Right kidney (tissue), 9 donors: Measurements from ENCODE around the gene ANTXR1.

Source experiments
- DNase-seq: peaks from one replicate; pipeline ENCODE4 v3.0.0-alpha.2; 2016
- long read RNA-seq, 8 donors: transcript quantifications; one replicate each; lab custom pipeline, GENCODE V29; 2026

Gene ANTXR1
- long read RNA-seq, donor 1, full-length matches to known transcripts, result 1 of 6 reads
- long read RNA-seq, donor 1, partial matches to known transcripts, result 5 of 6 reads
- long read RNA-seq, donor 1, other reads (novel, unspliced or antisense), result 0 of 6 reads
- long read RNA-seq, donor 2, full-length matches to known transcripts, result 2 of 2 reads
- long read RNA-seq, donor 2, partial matches to known transcripts, result 0 of 2 reads
- long read RNA-seq, donor 2, other reads (novel, unspliced or antisense), result 0 of 2 reads
- long read RNA-seq, donor 3, full-length matches to known transcripts, result 3 of 3 reads
- long read RNA-seq, donor 3, partial matches to known transcripts, result 0 of 3 reads
- long read RNA-seq, donor 3, other reads (novel, unspliced or antisense), result 0 of 3 reads
- long read RNA-seq, donor 4, full-length matches to known transcripts, result 4 of 4 reads
- long read RNA-seq, donor 4, partial matches to known transcripts, result 0 of 4 reads
- long read RNA-seq, donor 4, other reads (novel, unspliced or antisense), result 0 of 4 reads
- long read RNA-seq, donor 5, full-length matches to known transcripts, result 8 of 8 reads
- long read RNA-seq, donor 5, partial matches to known transcripts, result 0 of 8 reads
- long read RNA-seq, donor 5, other reads (novel, unspliced or antisense), result 0 of 8 reads
- long read RNA-seq, donor 6, full-length matches to known transcripts, result 8 of 8 reads
- long read RNA-seq, donor 6, partial matches to known transcripts, result 0 of 8 reads
- long read RNA-seq, donor 6, other reads (novel, unspliced or antisense), result 0 of 8 reads
- long read RNA-seq, donor 7, full-length matches to known transcripts, result 13 of 191 reads
- long read RNA-seq, donor 7, partial matches to known transcripts, result 178 of 191 reads
- long read RNA-seq, donor 7, other reads (novel, unspliced or antisense), result 0 of 191 reads
- long read RNA-seq, donor 8, full-length matches to known transcripts, result 9 of 9 reads
- long read RNA-seq, donor 8, partial matches to known transcripts, result 0 of 9 reads
- long read RNA-seq, donor 8, other reads (novel, unspliced or antisense), result 0 of 9 reads

DNA sequence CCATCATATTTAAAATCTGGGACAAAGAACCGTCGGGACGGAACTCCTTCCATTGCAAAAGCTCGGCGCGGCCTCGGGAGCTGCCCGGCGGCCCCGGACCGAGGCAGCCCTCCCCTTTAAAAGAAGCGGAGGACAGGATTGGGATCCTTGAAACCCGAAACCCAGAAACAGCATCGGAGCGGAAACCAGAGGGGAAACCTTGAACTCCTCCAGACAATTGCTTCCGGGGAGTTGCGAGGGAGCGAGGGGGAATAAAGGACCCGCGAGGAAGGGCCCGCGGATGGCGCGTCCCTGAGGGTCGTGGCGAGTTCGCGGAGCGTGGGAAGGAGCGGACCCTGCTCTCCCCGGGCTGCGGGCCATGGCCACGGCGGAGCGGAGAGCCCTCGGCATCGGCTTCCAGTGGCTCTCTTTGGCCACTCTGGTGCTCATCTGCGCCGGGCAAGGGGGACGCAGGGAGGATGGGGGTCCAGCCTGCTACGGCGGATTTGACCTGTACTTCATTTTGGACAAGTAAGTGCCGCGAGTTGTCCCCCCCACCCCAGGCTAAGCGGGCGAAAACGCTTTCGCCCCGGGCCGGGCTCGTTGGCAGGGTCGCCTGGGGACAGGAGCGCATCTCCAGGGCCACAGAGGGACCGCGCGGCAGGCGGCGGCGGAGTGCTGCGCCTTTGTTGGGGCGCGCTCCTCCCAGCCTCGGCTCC lies at the start of gene ANTXR1:
TSS of gene ANTXR1 (plus strand) at position 38 of the 698 bp plus-strand sequence. CDS start at position 359, 321 bp downstream.
- DNase-seq, result peak; percentile 93

DNA sequence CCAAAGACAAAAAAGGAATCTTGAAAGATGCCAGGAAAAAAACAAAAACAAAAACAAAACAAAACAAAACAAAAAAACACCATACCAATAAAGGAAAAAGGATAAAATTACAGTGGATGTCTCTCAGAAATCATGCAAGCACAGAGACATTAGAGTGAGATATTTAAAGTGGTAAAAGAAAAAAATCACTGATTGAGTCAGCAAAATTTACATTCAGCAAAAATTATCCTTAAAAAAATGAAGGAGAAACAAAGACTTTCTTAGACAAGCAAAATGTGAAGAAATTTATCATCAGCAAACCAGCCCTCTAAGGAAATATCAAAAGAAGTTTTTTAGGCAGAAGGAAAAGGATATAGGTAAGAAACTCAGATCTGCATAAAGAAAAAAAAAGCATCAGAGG lies 48.7 kb upstream of the ANTXR1 start:
- no peak for DNase-seq

DNA sequence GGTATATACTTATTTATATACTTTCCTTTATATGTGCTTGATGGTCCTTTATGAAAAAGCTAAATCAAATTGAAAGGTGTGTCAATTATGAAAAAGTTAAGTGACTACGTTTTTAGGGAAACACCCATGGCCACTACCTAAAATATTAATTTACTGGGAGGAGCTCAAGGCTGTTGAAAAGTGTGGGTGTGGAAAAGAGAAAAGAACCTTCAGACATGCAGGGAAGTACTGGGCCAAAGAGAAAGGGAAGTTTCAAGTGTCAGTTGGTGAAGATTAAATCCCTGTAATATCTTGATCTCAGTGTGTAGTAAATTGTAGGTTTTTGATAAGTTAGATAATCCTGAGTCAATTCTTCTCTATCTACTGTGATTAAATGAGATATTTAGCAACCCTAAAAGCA lies 44.8 kb upstream of the ANTXR1 start:
- DNase-seq, result no peak

DNA sequence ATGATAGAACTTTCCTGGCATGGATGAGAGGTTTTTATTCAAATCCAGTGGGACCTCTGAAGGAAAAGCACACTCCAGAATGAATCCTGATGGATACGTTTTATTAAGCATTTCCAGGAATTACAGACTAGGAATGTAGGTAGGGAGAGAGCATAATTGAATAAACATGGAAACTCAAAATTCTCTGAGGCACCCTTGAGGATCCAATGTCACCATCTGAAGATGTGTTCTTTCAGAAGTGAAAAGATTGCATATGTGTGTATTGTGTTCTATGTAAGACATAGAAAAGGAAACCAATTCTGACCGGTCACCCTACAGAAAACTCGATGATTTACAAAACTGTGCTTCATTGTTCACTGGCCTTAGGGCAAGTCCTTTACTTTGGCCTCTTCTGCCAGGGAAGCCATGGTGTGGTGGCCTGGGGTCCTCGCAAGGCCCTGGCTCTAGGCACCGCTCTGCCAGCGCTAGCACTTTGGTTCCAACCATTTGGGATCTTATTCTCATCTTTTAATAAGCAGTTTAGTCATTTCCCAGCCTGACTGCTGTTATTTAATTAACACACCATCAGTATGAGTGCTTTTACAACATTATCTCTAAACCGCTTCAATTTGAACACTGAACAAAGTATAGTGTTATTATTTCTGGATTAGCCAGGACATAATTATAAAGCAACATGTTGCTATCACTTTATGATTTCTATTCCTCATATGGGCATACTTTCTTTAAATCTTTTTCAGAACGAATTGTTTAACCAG lies 43.1 kb upstream of the ANTXR1 start:
- no peak for DNase-seq

DNA sequence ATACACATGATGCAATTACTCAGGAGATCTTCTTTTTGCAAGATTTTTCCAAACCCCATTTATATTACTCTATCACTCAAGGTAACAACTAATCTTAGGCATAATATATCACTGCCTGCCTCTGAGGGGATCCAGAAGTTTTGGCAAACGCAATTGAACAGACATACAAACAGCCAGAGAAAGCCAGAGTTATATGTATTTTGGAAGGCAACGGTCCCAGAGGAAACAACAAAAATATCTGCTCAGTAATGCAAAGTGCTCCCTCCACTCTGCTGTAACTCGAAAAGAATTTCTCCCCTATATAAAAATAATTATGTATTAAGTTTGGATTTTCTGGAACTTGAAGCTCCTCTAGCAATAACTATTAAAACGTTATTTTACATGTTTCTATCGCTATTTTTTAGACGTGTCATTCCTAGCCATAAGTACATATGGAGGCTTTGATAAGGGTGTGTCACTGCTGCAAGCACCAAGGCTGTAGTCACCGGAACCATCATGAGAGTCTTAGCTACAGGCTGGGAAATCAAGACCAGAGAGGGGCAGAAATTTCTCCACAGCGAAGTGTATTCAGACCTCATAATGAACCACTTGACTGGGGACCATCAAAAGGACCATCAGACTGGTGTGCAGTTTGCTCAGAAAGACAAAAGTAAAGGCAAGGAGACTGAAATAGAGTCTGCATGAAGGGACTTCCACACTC lies 42.3 kb upstream of the ANTXR1 start:
- no peak for DNase-seq

DNA sequence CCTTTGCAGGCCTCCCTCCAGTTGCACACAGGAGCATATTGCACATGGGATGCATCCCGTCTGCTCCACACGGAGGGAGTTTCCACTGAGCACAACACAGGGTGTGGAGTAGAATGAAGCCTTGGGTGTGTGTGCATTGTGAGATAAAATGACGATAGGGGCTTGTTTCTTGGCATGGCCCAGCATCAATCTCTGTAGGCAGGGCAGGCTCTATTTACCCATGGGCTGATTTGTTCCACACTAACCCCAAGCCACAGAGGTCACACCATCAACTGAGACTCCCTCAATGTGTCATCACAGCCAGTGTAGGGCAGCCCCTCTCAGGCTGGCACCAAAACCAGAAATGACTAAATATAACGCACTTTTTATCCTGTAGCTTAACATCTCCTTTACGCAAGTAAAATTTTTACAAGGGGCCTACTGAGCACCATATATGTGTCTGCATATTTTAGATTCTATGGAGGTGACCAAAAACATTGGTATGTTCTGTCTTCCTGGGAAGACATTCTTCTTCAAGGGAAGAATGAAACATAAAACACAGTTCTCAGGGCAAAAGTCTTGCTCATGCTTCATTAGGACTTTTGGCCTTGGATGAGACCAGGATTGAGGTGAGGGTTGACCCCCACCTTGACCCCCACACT lies 41.3 kb upstream of the ANTXR1 start:
- no peak for DNase-seq

DNA sequence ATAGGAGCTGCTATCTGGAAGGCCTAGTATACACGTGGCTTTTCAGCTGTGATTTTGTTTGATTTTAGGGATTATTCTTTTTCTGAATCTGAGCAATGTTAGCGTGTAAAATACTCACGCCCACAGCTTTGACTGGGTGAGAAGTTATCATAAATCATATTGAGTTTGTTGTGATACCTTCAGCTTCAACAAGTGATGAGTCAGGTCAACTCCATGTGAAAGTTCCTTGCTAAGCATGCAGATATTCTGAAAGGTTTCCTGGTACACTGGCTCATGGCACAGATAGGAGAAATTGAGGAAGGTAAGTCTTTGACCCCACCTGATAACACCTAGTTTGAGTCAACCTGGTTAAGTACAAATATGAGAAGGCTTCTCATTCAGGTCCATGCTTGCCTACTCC lies 38.7 kb upstream of the ANTXR1 start, which contains the start of gene GKN1:
TSS of gene GKN1 (plus strand) at position 386 of the 400 bp plus-strand sequence. CDS start 42 bp downstream, outside the sequence.
- no peak for DNase-seq

DNA sequence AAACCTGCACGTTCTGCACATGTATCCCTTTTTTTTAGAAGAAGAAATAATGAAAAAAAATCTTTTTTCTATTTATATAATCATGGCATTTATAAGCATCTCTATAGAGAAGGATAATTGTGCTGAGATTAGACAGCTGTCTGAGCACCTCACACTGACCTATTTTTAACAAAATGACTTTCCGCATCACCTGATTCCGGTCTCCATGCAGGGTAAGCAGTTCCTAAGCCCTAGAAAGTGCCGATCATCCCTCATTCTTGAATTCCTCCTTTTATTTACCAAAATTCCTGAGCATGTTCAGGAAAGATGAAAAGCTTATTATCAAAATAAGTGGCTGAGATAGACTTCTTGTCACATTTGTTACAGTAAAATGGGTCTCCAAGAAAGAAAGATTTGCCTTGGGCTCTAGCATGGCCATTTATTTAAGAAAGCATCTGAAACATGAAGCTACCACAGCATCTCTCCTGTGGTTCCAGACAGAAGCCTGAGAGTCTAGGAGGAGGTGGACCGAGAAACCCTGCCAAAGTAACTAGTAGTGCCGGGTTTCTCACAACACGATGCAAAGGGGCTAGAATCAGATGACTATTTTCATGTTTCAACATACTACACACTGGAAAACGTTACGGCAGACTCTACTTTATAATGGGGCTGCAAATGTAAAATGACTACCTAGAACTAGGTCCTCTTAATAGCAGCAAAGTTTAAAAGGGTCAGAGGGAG lies 37.9 kb upstream of the ANTXR1 start:
- DNase-seq, result no peak

DNA sequence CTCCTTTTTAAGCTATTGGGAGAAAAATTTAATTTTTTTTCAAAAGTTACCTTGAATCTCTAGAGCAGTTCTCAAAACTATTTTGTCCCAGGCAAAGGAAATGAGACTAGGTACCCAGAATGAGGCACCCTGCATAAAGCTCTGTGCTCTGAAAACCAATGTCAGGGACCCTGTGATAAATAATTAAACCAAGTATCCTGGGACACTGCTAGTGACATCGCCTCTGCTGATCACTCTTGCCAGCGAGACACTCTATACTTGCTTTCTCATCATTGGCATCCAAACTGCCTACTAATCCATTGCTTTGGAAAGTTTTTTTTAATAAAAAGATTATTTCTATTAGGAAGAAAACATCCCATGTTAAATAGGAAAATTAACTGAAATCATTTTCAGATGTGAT lies 37.1 kb upstream of the ANTXR1 start:
- DNase-seq, result no peak

DNA sequence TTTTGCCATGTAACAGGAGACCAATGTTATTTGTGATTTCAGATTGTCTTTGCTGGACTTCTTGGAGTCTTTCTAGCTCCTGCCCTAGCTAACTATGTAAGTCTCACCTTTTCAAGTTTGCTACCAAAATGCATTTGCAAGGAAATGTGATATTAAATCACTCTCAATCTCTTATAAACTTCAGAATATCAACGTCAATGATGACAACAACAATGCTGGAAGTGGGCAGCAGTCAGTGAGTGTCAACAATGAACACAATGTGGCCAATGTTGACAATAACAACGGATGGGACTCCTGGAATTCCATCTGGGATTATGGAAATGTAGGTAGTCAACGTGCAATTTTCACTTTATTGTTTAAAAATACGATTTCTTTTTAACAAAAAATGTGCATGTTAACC lies 35.5 kb upstream of the ANTXR1 start:
- DNase-seq, result no peak

DNA sequence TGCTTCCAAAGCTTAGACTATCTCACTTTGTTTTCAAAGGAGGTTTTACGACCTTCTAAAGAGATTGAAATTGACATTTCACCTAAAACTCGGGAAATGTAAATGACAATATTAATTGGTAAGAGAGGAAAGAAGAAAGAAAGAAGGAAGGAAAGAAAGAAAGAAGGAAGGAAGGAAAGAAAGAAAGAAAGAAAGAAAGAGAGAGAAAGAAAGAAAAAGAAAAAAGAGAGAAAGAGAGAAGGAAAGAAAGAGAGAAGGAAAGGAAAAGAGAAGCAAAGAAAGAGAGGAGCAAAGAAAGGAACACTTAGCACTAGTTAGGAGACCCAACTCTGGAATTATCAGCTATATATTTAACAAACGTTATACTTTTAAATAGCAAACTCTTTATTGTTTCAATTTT lies 34.9 kb upstream of the ANTXR1 start:
- no peak for DNase-seq

DNA sequence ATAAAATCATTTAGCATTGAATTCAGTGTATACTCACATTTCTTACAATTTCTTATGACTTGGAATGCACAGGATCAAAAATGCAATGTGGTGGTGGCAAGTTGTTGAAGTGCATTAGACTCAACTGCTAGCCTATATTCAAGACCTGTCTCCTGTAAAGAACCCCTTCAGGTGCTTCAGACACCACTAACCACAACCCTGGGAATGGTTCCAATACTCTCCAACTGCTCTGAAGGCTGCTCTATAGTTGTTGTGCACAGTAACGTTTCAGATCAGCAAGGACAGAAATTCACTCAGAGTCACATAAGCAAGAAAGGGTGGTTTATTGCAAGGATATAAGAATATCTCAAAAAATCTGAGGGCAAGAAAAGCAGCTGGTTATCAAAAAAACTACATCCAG lies 32.0 kb upstream of the ANTXR1 start:
- DNase-seq, result no peak

DNA sequence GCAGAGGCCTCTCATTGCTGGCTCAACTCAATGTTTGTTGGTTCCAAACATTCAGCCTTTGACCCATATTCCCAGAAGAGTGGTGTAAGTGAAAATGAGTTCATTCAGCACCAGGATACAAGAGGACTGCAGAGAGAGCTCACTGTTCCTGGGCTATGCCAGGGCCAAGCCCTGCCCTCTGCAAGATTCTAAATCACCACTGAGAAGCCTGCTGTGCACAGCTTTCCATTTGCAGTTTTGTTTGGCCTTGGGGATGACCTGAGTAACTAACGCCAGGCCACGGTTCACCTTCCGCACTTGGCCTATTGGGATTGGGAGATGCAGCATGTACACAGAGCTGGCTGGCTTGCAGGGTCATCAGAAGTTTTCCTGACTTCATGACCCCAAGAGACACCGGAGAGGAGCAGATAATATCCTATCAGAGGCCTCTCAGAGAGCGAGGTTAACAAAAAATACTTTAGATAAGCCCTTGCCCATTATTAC lies 25.9 kb upstream of the ANTXR1 start:
- no peak for DNase-seq

DNA sequence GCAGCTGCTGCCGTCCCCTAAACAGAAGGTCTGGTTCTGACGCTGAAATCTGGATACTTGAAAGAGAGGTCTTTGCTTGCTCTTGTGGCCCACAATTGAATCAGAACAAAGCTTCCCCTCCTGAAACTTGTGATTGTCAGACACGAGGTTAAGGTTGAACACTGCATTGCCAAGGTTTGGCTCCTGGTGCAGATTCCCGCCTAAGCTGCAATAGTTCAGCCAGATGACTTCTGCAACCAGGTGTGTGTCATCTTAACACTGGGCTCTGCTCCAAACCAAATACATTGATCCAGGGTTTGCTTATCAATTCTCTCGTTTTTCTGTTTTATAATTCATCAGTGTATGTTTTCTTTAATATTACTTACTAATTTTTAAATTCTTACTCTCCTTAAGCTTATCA lies 23.9 kb upstream of the ANTXR1 start:
- no peak for DNase-seq

DNA sequence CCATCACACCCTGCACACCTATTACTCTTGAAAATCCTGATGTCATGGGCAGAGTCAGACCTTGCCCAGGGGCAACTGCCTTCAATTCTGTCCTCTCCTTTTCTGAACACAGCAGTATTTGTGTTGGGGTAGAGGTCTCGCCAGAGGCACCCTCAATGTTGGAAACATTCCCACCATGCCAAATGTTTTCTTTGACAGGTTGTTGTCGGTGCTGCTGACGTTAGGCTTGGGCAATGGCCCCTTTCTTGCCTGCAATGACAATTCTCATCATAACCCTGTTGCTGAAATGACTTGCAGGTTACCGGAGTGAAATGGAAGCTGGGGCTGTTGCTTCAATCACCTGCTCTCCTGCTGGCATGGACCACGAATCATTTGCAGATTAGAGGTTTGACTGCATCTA lies 20.6 kb upstream of the ANTXR1 start:
- no peak for DNase-seq

DNA sequence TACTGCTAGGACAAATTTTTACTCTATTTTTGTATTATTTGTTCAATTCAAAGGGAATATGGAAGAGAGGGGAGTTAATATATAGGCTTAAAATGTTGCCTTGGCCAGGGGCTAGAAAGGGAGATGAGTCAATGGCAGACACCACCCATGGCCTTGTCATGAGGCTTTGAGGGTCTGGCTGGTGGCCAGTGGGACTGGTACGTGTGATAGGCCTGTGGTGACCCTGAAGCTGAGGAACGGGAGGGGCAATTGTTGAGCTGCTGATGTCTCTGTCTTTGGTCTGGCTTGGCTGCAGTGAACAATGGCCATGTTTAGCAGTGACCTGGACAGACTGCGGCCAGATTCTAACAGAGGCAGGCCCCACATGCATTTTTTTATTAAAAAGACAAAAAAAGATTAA lies 20.0 kb upstream of the ANTXR1 start:
- no peak for DNase-seq

DNA sequence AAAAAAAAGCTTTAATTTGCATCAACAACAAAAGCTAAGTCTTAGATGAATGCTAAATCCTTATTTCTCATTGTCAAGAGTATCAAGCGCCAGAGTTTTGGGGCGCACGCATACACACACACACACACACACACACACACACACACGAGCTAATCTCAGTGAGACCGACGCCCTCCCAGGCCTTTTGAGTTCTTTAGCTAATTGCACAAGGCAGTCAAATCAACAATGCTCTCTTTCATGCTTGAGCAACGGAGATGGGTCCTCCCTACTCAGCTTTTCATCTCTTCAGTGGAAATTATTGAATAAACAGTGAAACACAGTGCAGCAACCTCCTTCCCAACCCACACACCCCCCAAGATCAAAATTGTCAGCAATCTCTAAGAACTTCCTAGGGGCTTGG lies 19.3 kb upstream of the ANTXR1 start:
- DNase-seq, result no peak

DNA sequence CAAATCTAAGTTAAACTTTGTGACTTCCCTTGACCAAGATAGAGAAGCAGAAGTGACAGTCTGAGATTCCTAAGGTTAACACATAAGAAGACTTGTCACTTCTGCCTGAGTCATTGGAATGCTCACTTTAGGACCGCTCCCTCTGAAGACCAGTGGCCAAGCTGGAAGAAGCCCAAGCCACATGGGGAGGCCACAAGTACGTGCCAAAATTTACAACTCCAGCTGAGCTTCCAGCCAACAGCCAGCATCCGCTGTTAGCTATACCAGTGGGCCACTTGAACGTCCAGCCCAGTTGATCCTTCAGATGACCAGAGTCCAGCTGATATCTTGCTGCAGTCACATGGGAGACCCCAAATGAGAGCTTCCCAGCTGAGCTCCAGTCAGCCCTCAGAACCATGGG lies 18.1 kb upstream of the ANTXR1 start:
- no peak for DNase-seq

DNA sequence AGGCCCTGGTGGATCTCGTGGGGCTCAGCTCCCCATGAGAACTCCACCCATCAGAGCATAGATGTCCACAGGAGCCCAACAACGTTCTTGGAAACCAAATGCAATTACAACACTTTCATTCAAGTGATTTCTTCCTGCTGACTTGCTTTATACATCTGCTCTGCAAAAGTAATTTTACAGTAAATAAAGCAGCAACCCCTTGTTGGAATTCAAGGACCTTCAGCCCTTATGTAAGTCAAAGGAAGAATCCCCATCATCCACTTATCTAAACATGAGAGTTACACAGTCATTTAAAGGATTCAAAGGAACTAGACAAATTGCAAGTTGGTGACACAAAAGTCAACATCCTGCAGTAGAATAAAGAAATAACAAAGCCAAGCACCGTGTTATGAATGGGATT lies 17.1 kb upstream of the ANTXR1 start:
- no peak for DNase-seq

DNA sequence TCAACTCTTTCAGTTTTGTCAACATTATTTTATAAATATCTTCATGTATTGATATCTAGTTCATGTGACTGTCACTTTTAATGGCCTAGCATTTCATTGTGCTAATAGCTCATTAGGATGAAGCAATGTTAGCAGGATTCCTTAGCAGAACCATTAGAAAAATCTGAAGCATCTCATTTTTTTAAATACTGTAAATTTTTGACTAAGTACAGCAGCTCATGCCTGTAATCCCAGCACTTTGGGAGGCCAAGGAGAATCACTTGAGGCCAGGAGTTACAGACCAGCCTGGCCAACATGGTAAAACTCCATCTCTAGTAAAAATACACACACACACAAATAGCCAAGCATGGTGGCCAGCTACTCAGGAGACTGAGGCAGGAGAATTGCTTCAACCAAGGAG lies 15.6 kb upstream of the ANTXR1 start:
- DNase-seq, result no peak
